GM12865 (cell line): ENCODE results near the gene IRAK3.
"Not testable (repeated sequence)": the region's sequence is repeated elsewhere in the genome, so short reads cannot be mapped to it uniquely, and the experiment has no call there.

Source experiments
- DNase-seq: peaks from one replicate; pipeline ENCODE4 v3.0.0; 2010; ENCODE audit warnings: low read depth
- H3K4me3 ChIP-seq: 2 replicates; pipeline ENCODE4 v1.5.1; 2011; ENCODE audit warnings: mild to moderate bottlenecking, low read depth, low read length, control low read depth
- TF ChIP-seq, protein P1 (sequence below): IDR thresholded peaks from 2 replicates; pipeline ENCODE4 v1.5.1; 2011; ENCODE audit warnings: low read length, control low read depth, low read depth, inconsistent platforms; ENCODE audit not compliant: insufficient read depth; ENCODE audit errors: missing control alignments

IRAK3 gene

DNA sequence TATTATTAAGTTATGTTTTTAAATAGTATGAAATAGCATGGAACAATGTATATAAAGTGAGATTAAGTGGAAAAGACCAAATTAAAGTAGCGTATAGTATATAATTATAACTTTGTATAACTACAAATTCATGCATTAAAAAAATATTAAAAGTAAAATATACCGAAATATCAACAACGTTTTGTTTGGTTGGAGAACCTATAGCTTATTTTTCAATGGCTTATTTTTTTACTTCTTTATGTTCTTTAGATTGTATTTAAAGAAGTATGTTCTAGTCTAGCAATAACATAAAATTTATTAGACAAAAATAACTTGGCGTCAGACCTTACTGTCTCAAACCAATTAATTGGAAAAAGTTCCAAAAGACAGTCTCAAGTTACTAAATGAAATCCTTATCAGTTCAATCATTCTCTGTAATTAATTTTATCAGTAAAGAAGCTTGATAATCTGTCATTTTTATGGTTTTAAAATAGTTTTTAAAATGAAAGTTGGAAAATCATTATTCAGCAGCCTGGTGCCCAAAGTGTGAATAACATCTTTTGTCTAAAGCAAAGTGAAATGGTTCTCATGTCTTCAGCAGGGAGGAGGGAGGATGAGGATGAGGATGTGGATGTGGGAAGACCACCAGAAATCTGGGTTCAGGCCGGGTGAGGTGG lies 46.7 kb downstream of the IRAK3 start:
- TF ChIP-seq, protein P1, sequence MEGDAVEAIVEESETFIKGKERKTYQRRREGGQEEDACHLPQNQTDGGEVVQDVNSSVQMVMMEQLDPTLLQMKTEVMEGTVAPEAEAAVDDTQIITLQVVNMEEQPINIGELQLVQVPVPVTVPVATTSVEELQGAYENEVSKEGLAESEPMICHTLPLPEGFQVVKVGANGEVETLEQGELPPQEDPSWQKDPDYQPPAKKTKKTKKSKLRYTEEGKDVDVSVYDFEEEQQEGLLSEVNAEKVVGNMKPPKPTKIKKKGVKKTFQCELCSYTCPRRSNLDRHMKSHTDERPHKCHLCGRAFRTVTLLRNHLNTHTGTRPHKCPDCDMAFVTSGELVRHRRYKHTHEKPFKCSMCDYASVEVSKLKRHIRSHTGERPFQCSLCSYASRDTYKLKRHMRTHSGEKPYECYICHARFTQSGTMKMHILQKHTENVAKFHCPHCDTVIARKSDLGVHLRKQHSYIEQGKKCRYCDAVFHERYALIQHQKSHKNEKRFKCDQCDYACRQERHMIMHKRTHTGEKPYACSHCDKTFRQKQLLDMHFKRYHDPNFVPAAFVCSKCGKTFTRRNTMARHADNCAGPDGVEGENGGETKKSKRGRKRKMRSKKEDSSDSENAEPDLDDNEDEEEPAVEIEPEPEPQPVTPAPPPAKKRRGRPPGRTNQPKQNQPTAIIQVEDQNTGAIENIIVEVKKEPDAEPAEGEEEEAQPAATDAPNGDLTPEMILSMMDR: no peak
- no peak for DNase-seq
- peak overlapping the region; percentile 39 for H3K4me3 ChIP-seq

DNA sequence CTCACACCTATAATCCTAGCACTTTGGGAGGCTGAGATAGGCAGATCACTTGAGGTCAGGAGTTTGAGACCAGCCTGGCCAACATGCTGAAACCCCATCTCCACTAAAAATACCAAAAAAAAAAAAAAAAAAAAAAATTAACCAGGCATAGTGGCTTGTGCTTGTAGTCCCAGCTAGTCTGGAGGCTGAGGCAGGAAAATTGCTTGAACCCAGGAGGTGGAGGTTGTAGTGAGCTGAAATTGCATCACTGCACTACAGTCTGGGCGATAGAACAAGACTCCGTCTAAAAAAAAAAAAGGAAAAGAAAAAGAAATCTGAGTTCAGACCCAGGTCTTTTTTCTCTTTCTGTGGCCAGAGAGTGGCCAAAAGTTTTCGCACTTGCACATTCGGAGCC lies 47.3 kb downstream of the IRAK3 start:
- H3K4me3 ChIP-seq, DNase-seq: not testable (repeated sequence)

DNA sequence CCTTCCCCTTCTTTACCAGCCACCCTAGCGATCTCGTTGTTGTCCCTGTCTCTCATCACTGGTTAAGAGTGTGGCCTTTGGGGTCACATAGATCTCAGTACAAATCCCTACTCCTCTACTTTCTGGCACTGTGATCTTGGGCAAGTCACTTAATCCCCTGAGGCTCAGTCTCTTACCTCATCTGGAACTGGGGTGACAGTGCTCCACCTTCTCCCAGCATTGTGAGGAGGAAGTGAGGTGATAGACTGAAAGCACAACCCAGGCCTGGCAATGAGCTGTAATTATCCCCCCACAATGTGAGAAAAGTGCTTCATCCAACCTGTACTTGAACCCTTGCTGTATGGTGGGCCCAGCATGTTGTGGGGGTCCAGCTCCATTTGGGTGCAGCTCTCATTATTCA lies 48.0 kb downstream of the IRAK3 start:
- H3K4me3 ChIP-seq: no peak overlapping the region
- TF ChIP-seq, protein P1: no peak
- no peak for DNase-seq

DNA sequence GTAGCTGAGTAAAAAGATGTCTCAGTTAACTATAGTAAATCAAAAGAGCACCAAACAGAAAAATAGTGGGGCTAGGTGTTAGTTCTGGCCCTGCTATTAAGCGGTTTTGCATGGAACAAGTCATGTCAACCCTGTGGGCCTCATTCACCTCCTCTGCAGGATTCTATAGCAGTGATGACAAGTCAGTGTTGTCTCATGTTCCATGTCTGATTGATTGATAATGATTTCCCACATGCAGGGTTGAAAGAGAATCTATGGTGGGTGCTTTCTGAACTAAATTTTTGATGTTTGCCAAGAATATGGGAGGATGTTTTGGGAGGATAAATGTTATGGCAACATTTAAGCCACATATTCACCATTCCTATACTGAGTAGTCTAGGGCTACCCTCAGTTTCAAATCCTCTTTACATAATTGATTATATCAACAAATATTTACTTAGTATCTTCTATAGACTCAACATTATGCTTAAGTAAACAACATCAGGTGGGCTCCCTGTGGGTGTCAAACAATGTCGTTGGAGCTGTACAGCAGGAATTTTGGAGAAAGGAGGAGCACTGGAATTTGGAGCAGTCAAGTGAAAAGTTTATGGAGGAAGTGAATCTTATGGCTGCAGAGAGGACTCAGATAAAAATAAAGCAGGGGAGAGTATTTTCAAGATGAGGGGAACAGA lies 48.6 kb downstream of the IRAK3 start:
- no peak overlapping the region for H3K4me3 ChIP-seq
- no peak for DNase-seq
- TF ChIP-seq, protein P1: no peak

DNA sequence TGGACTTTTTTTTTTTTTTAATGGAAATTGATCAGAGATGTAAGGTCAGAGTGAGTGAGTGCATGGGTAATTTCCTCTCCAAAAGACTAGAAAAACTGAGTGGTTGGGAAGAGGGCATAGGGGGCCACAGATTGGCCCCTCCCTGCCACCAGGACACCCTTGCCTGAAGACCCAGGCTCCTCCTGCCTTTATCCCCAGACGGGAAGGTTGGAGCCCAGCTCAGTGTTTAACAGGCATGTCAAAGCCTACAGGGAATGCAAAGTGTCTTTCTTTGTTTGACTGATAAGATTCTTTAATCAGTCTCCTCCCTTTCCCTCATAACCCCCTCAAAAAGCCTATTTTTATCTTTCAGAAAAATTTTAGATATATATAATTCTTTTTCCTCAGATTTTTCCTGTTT lies 50.3 kb downstream of the IRAK3 start:
- TF ChIP-seq, protein P1: no peak
- H3K4me3 ChIP-seq: no peak overlapping the region
- DNase-seq: no peak

DNA sequence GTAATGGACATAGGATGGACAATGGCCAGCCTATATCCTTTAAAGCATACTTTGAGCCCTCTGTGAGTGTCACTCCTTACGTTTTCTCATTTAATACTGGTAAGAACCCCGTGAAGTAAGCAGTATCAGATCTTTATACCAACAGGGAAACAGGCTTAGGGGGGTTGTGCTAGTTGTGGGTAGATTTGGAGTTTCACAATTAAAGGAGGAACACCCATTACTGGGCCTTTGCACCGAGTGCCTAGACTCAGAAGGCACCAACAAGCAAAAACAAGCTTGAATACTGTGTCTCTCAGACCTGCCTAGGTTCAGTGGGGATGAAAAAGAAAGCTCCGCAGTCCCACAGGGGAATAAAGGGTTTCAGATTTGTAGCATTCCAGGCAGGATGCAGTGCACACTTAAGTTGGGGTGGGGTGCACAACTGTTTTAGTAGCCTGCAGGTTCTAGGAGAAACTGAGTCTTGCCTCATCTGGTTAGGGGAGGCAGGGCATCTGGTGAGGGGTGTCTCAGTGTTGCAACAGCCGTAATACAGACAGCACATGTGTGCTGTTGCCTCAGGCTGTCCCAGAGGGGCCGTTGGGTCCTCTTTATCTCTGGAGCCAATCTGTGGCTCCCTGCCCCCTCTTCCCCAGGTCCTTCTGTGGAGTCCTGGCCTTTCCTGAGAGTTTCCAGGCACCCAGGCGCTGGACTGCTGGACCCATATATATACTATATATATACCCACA lies 51.2 kb downstream of the IRAK3 start:
- no peak for DNase-seq
- no peak overlapping the region for H3K4me3 ChIP-seq
- TF ChIP-seq, protein P1: no peak
